ENCODE data around the gene NTNG2.

GRCh38 chr9:132135456-132135855 lies 26.4 kb upstream of the NTNG2 start:
- TF ChIP-seq, protein P1, sequence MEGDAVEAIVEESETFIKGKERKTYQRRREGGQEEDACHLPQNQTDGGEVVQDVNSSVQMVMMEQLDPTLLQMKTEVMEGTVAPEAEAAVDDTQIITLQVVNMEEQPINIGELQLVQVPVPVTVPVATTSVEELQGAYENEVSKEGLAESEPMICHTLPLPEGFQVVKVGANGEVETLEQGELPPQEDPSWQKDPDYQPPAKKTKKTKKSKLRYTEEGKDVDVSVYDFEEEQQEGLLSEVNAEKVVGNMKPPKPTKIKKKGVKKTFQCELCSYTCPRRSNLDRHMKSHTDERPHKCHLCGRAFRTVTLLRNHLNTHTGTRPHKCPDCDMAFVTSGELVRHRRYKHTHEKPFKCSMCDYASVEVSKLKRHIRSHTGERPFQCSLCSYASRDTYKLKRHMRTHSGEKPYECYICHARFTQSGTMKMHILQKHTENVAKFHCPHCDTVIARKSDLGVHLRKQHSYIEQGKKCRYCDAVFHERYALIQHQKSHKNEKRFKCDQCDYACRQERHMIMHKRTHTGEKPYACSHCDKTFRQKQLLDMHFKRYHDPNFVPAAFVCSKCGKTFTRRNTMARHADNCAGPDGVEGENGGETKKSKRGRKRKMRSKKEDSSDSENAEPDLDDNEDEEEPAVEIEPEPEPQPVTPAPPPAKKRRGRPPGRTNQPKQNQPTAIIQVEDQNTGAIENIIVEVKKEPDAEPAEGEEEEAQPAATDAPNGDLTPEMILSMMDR (IDR thresholded peaks at IDR 0.05; ENCODE audit: low read length): no peak
- TF ChIP-seq EZH2 (IDR thresholded peaks at IDR 0.05; ENCODE audit: borderline replicate concordance, low read length): no peak

Measured in OCI-LY1 (cell line).